GM13977 (cell line): ENCODE measurements around the gene MAP2.

Source experiments
- DNase-seq: peaks from one replicate; pipeline ENCODE4 v3.0.0; 2012; ENCODE audit warnings: low spot score
- CTCF ChIP-seq: IDR thresholded peaks from 2 replicates; pipeline ENCODE4 v1.5.1; 2012; ENCODE audit warnings: mild to moderate bottlenecking, control low read depth; ENCODE audit not compliant: insufficient read depth; ENCODE audit errors: extremely low read depth, missing control alignments
- in situ Hi-C: fragments of 300-500 bp; cut with MboI; formaldehyde crosslinking; loops from one replicate; pipeline ENCODE4 v1.12.0; 2022; ENCODE audit warnings: low sequenced_read_pairs, low pct_unique_long_range_greater_than_20kb, mixed read lengths, inconsistent platforms; ENCODE audit not compliant: unreplicated experiment

The MAP2 gene

GRCh38 chr2:209636076-209636475 is 212.2 kb downstream of the MAP2 start:
- in situ Hi-C loops = no loop called here
- no peak for DNase-seq

GRCh38 chr2:209637293-209637692 is 213.4 kb downstream of the MAP2 start:
- TF ChIP-seq CTCF = no peak
- no peak for DNase-seq
- in situ Hi-C loops = no loop called here

More at GRCh38 chr2:209636076-209636475, 212.2 kb downstream of the MAP2 start:
- no peak for TF ChIP-seq CTCF

GRCh38 chr2:209638346-209638745 is 214.5 kb downstream of the MAP2 start:
- TF ChIP-seq CTCF = no peak
- in situ Hi-C loops = no loop called here
- DNase-seq = no peak

- no peak for TF ChIP-seq CTCF
- DNase-seq = no peak
- in situ Hi-C loops = no loop called here
These were observed 216.5 kb downstream of the MAP2 start for GRCh38 chr2:209640358-209640757.

- no peak for TF ChIP-seq CTCF
- in situ Hi-C loops = no loop called here
- DNase-seq = no peak
These were observed 218.4 kb downstream of the MAP2 start for GRCh38 chr2:209642146-209642820.

GRCh38 chr2:209644842-209645241 is 221.0 kb downstream of the MAP2 start:
- in situ Hi-C loops = no loop called here
- no peak for DNase-seq
- no peak for TF ChIP-seq CTCF
